ENCODE results near the gene ADRA2B. TPM values are rescaled to one million over a fixed set of nuclear protein-coding genes. Genes with fewer than 3 reads are reported as not detected.

ADRA2B gene
- total RNA-seq, 2 donors from 2014 or later = 0.54 to 0.90 TPM

DNA sequence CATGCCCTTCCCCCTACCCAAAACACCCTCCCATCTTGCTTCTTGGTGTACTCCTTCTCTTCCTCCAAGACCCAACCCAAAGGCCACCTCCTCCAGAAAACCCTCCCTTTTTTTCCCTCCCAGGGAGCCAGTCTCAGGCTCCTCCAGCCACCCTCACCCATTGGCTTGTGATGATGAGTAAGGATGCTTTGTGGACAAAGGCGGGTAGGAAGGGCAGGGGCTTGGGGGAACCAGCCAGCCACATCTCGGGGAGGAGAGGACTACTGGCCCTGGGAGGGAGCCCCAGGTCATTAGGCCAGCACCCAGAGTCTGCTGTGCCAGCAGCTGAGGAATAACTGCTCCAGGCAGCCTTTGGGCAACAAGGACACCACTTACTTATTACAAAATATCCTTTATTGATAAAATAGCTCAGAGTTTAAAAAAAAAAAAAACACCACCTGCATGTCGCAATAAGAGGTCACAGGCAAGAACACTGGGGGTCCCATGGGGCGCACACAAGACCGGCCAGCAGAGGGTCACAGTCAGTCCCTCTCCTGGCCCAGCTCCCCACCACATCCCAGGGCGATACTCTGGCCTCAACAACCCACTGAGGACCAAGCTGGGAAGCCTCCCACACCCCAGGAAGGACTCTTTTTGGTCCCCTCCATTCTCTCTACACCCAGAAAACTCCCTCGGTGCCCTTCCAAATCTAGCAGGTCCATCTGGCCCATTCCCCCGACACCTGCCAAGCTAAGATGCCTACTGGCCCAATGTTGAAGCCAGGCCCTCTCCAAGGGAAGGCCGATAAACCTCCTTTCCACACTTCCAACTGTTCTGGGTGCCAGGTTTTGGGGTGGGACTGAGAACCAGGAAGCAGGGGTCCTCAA is 3.6 kb downstream of the ADRA2B start:
- no peak for TF ChIP-seq CTCF (IDR thresholded peaks at IDR 0.05)
- Histone ChIP-seq H3K4me3 (no peak overlapping the region), H3K27me3 (peaks cover 8% of the 10 kb centered on the region), H3K4me1 (peaks cover 4% of the 10 kb centered on the region), H3K27ac (no peak overlapping the region), H3K9ac (ENCODE audit: low read depth in 2 of 2, low read length in 2 of 2) (no peak overlapping the region), H3K36me3 (no peaks in the 10 kb centered on the region), H3K9me3 (no peaks in the 10 kb centered on the region)
- DNase-seq = no peak
- intact Hi-C loops (cut with DNase I) = loop anchor here (10.0 kb wide), 1 partner anchor 88 kb away; no protein-coding TSS in a partner anchor

DNA sequence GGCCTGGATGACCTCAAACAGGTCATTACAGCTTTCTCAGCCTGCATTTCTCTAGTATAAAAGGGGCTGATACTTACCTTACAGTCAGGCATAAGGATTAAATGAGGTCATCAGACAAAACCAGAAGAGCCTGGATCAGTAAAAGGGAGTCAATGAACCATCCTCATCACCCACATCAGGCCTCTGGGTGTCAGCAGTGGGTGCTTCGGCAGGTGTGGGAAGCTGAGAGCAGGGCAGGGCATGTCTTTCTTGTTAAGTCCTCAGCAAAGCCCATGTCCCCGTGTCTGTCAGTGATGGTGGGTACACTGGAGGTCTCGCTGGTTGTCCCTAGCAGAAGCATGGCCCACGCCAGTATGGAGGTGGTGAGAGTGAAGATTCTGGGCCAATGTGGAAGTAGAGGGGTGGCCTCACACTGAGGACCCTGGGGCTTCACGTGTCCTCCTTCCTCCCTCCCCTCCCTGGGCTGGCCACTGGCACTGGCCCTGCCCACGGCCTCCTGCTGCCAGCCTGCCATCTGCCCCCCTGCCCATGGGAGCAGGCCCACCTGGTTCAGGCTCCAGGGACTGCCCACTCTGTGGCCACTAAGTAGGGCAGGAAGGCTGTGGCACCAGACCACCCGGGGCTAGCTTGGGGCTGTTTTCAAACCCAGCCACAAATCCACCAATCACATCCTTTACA is 4.4 kb downstream of the ADRA2B start:
- H3K4me1 ChIP-seq = no peaks in the 10 kb centered on the region
- H3K9me3 ChIP-seq = no peaks in the 10 kb centered on the region
- H3K4me3 ChIP-seq = no peak overlapping the region
- no peak for TF ChIP-seq CTCF (IDR thresholded peaks at IDR 0.05)
- peaks cover 8% of the 10 kb centered on the region for H3K27me3 ChIP-seq
- intact Hi-C loops (cut with DNase I) = loop anchor here (10.0 kb wide), 1 partner anchor 87 kb away; no protein-coding TSS in a partner anchor
- no peak for DNase-seq
- H3K27ac ChIP-seq = no peak overlapping the region
- H3K36me3 ChIP-seq = no peaks in the 10 kb centered on the region
- no peak overlapping the region for H3K9ac ChIP-seq (ENCODE audit: low read depth in 2 of 2, low read length in 2 of 2)

DNA sequence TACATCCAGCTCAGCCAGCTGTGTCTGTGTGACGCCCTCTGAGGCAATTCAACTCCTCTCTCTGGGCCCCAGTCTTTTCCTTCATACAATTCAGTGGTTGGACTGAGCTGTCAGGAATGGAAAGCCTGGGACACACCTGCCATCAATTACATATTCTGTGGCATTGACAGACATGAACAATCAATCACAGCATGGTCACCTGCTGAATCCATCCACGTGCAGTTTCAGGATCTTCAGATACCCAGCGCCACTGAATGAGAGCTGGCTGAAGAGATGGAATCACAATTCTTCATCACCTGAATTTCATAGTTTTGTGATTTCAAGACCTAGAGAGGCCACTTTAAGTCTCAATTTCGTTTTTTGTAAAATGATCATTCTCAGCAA is 5.1 kb downstream of the ADRA2B start:
- no peak for TF ChIP-seq CTCF (IDR thresholded peaks at IDR 0.05)
- intact Hi-C loops (cut with DNase I) = loop anchor here (10.0 kb wide), 1 partner anchor 86 kb away; no protein-coding TSS in a partner anchor
- H3K4me3 ChIP-seq = no peak overlapping the region
- no peaks in the 10 kb centered on the region for H3K4me1 ChIP-seq
- H3K36me3 ChIP-seq = no peaks in the 10 kb centered on the region
- H3K27me3 ChIP-seq = peaks cover 7% of the 10 kb centered on the region
- H3K9ac ChIP-seq (ENCODE audit: low read depth in 2 of 2, low read length in 2 of 2) = no peak overlapping the region
- no peak overlapping the region for H3K27ac ChIP-seq
- no peaks in the 10 kb centered on the region for H3K9me3 ChIP-seq
- no peak for DNase-seq

- H3K4me1 ChIP-seq = no peaks in the 10 kb centered on the region
- no peak for DNase-seq
Observed at GRCh38 chr2:96110621-96111256, 5.6 kb downstream of the ADRA2B start.

More at GRCh38 chr2:96110621-96111256, 5.6 kb downstream of the ADRA2B start:
- Histone ChIP-seq H3K36me3 (no peaks in the 10 kb centered on the region), H3K9me3 (no peaks in the 10 kb centered on the region), H3K27me3 (peaks cover 2% of the 10 kb centered on the region), H3K27ac (no peak overlapping the region), H3K4me3 (no peak overlapping the region), H3K9ac (ENCODE audit: low read depth in 2 of 2, low read length in 2 of 2) (no peak overlapping the region)
- no peak for TF ChIP-seq CTCF (IDR thresholded peaks at IDR 0.05)
- intact Hi-C loops (cut with DNase I) = loop anchor here (10.0 kb wide), 1 partner anchor 86 kb away; no protein-coding TSS in a partner anchor

Data from colonic mucosa (tissue), 4 donors.